Esophagus squamous epithelium (tissue), 4 donors: ENCODE results near the gene BDNF.

Source experiments
- POLR2A ChIP-seq, 4 donors: fragments of 450-650 bp; IDR thresholded peaks; one replicate each; pipeline ENCODE4 v1.6.1; 2017; ENCODE audit warnings: antibody characterized with exemption in 4 of 4, mild to moderate bottlenecking in 4 of 4, moderate library complexity in 3 of 4
- TF ChIP-seq, protein P1 (sequence below), 6 experiments: fragments of 450-650 bp in 4 of 6; fragments of 200-600 bp in 2 of 6; sonication (generic) in 2 of 6; IDR thresholded peaks; one replicate each; pipeline ENCODE4 v1.5.1; 2016 to 2019; ENCODE audit warnings: antibody characterized with exemption in 6 of 6, mild to moderate bottlenecking in 4 of 6, moderate library complexity in 4 of 6

DNA sequence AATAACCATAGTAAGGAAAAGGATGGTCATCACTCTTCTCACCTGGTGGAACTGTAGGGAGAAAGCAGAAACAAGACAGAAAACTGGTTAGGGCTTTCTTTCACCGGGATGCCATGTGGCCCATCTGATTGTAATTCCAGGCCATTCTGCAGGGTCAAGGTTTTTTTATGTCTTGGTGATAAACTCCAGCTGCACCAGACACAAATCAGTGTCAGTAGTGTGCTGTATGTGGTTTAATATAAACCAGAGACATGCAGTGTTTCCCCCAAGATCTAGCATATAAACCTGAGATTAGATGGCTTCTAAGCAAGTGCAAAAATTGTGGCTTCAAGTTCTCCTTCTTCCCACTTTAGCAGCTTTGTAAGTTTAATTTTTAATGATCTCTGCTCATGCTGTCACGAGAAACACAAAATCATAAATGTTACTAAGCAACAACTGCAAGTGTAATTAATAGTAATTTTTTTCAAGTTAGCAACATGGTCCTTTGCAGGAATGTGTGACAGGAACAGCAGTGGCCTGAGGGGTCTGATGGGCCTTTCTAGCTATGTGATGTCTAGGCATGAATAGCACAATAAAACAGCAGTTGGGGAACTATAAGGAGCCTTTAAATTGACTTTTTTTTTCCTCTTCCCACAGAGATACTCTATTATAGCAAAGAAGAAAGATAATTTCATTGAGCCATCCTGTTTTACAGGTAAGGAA, 41.6 kb downstream of the BDNF start:
- TF ChIP-seq POLR2A (IDR thresholded peaks at IDR 0.05): no peak
- TF ChIP-seq, protein P1, sequence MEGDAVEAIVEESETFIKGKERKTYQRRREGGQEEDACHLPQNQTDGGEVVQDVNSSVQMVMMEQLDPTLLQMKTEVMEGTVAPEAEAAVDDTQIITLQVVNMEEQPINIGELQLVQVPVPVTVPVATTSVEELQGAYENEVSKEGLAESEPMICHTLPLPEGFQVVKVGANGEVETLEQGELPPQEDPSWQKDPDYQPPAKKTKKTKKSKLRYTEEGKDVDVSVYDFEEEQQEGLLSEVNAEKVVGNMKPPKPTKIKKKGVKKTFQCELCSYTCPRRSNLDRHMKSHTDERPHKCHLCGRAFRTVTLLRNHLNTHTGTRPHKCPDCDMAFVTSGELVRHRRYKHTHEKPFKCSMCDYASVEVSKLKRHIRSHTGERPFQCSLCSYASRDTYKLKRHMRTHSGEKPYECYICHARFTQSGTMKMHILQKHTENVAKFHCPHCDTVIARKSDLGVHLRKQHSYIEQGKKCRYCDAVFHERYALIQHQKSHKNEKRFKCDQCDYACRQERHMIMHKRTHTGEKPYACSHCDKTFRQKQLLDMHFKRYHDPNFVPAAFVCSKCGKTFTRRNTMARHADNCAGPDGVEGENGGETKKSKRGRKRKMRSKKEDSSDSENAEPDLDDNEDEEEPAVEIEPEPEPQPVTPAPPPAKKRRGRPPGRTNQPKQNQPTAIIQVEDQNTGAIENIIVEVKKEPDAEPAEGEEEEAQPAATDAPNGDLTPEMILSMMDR (IDR thresholded peaks at IDR 0.05): no peak
